Measurements from ENCODE around the gene SLC39A7. TPM values are rescaled to one million over a fixed set of nuclear protein-coding genes. Genes with fewer than 3 reads are reported as not detected.

Gene SLC39A7
- total RNA-seq, 1 experiment from 2014 or later = 130 TPM

DNA sequence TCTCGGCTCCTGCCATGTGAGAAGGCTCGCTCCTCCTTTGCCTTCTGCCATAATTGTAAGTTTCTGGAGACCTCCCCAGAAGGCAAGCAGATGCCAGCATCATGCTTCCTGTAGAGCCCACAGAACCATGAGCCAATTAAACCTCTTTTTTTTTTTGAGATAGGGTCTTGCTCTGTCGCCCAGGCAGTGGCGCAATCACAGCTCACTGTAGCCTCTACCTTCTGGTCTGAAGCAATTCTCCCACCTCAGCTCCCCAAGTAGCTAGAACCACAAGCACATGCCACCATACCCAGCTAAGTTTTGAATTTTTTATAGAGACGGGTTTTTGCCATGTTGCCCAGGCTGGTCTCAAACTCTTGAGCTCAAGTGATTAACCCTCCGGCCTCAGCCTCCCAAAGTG, 36.2 kb downstream of the SLC39A7 start:
- Histone ChIP-seq H2AFZ (ENCODE audit: low read depth, low read length, poor library complexity, severe bottlenecking) (no peak overlapping the region), H3K27ac (ENCODE audit: low read depth, low read length) (no peak overlapping the region), H3K27me3 (ENCODE audit: insufficient read depth, low read length) (no peaks in the 10 kb centered on the region; the same call in 1 of the 2 replicates), H3K4me1 (ENCODE audit: control insufficient read depth in 1 of 2, insufficient read depth in 2 of 2, low read length in 2 of 2) (no peaks in the 10 kb centered on the region), H3K4me3 (replicated peaks in 1 of 2; ENCODE audit: low read depth in 1 of 2, low read length in 2 of 2) (no peak overlapping the region), H3K9ac (ENCODE audit: low read length) (no peak overlapping the region), H3K36me3 (ENCODE audit: control insufficient read depth in 1 of 2, insufficient read depth in 2 of 2, low read length in 2 of 2) (no peaks in the 10 kb centered on the region), H4K20me1 (ENCODE audit: insufficient read depth) (no peaks in the 10 kb centered on the region), H3K4me2 (ENCODE audit: low read length) (no peak overlapping the region), H3K9me3 (ENCODE audit: control insufficient read depth in 1 of 2, insufficient read depth in 1 of 2, low read depth in 1 of 2, low read length in 2 of 2) (no peaks in the 10 kb centered on the region), H3K9me2 (ENCODE audit: insufficient read depth) (no peaks in the 10 kb centered on the region), H3K79me2 (ENCODE audit: insufficient read depth, low read length) (no peaks in the 10 kb centered on the region)
- RAD21 ChIA-PET (ENCODE audit: low non-redundant PET in 1 of 2, low total read pairs in 2 of 2, uncharacterized antibody in 2 of 2, unreplicated experiment in 2 of 2) = no interaction called here
- intact Hi-C loops (cut with micrococcal nuclease) = no loop called here
- DNase-seq (ENCODE audit: low read depth, low spot score) = no peak
- TF ChIP-seq RAD21 (IDR thresholded peaks at IDR 0.05; ENCODE audit: low read depth) (no peak), POLR2AphosphoS5 (IDR thresholded peaks at IDR 0.05; ENCODE audit: low read depth, low read length) (no peak), ZFX (IDR thresholded peaks at IDR 0.05) (no peak), JUND (IDR thresholded peaks at IDR 0.05) (no peak), SRF (IDR thresholded peaks at IDR 0.05; ENCODE audit: low read depth) (no peak), TCF7L2 (IDR thresholded peaks at IDR 0.05; ENCODE audit: borderline replicate concordance, extremely low read depth, insufficient read depth, insufficient read length) (no peak), ZNF274 (IDR thresholded peaks at IDR 0.05; ENCODE audit: low read depth, low read length) (no peak), EGR1 (IDR thresholded peaks at IDR 0.05; ENCODE audit: low read depth) (no peak)
- TF ChIP-seq, protein P1, sequence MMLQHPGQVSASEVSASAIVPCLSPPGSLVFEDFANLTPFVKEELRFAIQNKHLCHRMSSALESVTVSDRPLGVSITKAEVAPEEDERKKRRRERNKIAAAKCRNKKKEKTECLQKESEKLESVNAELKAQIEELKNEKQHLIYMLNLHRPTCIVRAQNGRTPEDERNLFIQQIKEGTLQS (IDR thresholded peaks at IDR 0.05) = no peak
- no peak for ATAC-seq
- POLR2A ChIA-PET = no interaction called here
- BruUV-seq (replicated peaks) = no TSS peak
- CTCF ChIA-PET = no interaction called here

DNA sequence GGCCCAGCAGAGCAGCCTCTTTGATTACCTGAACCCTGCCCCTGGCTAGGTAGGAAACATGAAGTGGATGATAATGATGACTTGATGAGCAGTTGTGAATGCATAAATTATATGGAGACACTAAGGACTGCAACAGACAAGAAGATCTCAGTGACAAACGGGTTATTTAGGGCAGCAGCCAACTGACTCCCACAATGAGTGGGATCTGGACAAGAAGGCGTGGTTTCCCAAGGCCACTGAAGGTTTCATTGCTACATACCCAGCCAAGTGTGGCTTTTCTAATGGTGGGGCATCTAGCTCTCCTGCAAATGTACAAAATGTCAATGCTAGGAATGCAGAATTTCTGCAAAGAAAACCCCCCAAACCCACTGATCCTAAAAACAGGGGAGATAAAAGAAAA, 37.1 kb downstream of the SLC39A7 start:
- Histone ChIP-seq H2AFZ (ENCODE audit: low read depth, low read length, poor library complexity, severe bottlenecking) (no peak overlapping the region), H3K4me1 (ENCODE audit: control insufficient read depth in 1 of 2, insufficient read depth in 2 of 2, low read length in 2 of 2) (no peaks in the 10 kb centered on the region), H3K36me3 (ENCODE audit: control insufficient read depth in 1 of 2, insufficient read depth in 2 of 2, low read length in 2 of 2) (no peaks in the 10 kb centered on the region), H3K27me3 (ENCODE audit: insufficient read depth, low read length) (no peaks in the 10 kb centered on the region; the same call in 1 of the 2 replicates), H3K4me3 (replicated peaks in 1 of 2; ENCODE audit: low read depth in 1 of 2, low read length in 2 of 2) (no peak overlapping the region), H4K20me1 (ENCODE audit: insufficient read depth) (no peaks in the 10 kb centered on the region), H3K9ac (ENCODE audit: low read length) (no peak overlapping the region), H3K79me2 (ENCODE audit: insufficient read depth, low read length) (no peaks in the 10 kb centered on the region), H3K9me3 (ENCODE audit: control insufficient read depth in 1 of 2, insufficient read depth in 1 of 2, low read depth in 1 of 2, low read length in 2 of 2) (no peaks in the 10 kb centered on the region), H3K27ac (ENCODE audit: low read depth, low read length) (no peak overlapping the region), H3K9me2 (ENCODE audit: insufficient read depth) (no peaks in the 10 kb centered on the region), H3K4me2 (ENCODE audit: low read length) (no peak overlapping the region)
- DNase-seq (ENCODE audit: low read depth, low spot score) (no peak), ATAC-seq (no peak)
- BruUV-seq (replicated peaks) = no TSS peak
- intact Hi-C loops (cut with micrococcal nuclease) = no loop called here
- ChIA-PET CTCF (interaction anchor here (1.1 to 1.6 kb wide), 2 partner anchors 9 to 11 kb away, joined by 3 to 5 read pairs; no protein-coding TSS in a partner anchor), RAD21 (ENCODE audit: low non-redundant PET in 1 of 2, low total read pairs in 2 of 2, uncharacterized antibody in 2 of 2, unreplicated experiment in 2 of 2) (no interaction called here), POLR2A (no interaction called here)
- TF ChIP-seq SIN3A (IDR thresholded peaks at IDR 0.05; ENCODE audit: low read depth) (no peak), EZH2phosphoT487 (IDR thresholded peaks at IDR 0.05; ENCODE audit: borderline replicate concordance) (no peak), FOSL1 (IDR thresholded peaks at IDR 0.05; ENCODE audit: low read depth) (no peak), CEBPB (IDR thresholded peaks at IDR 0.05; ENCODE audit: low read depth) (no peak), SRF (IDR thresholded peaks at IDR 0.05; ENCODE audit: low read depth) (no peak), ZFX (IDR thresholded peaks at IDR 0.05) (no peak), CBX3 (IDR thresholded peaks at IDR 0.05; ENCODE audit: low read depth) (no peak), YY1 (IDR thresholded peaks at IDR 0.05; ENCODE audit: extremely low read depth, insufficient replicate concordance, low read depth, low read length) (no peak), POLR2AphosphoS5 (IDR thresholded peaks at IDR 0.05; ENCODE audit: low read depth, low read length) (no peak), ZNF274 (IDR thresholded peaks at IDR 0.05; ENCODE audit: low read depth, low read length) (no peak)
- TF ChIP-seq, protein P1 (IDR thresholded peaks at IDR 0.05) = no peak
- TF ChIP-seq, protein P2, sequence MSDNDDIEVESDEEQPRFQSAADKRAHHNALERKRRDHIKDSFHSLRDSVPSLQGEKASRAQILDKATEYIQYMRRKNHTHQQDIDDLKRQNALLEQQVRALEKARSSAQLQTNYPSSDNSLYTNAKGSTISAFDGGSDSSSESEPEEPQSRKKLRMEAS (IDR thresholded peaks at IDR 0.05) = no peak
- TF ChIP-seq, protein P3, sequence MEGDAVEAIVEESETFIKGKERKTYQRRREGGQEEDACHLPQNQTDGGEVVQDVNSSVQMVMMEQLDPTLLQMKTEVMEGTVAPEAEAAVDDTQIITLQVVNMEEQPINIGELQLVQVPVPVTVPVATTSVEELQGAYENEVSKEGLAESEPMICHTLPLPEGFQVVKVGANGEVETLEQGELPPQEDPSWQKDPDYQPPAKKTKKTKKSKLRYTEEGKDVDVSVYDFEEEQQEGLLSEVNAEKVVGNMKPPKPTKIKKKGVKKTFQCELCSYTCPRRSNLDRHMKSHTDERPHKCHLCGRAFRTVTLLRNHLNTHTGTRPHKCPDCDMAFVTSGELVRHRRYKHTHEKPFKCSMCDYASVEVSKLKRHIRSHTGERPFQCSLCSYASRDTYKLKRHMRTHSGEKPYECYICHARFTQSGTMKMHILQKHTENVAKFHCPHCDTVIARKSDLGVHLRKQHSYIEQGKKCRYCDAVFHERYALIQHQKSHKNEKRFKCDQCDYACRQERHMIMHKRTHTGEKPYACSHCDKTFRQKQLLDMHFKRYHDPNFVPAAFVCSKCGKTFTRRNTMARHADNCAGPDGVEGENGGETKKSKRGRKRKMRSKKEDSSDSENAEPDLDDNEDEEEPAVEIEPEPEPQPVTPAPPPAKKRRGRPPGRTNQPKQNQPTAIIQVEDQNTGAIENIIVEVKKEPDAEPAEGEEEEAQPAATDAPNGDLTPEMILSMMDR (IDR thresholded peaks at IDR 0.05 in 2 of 3, conservative IDR thresholded peaks at IDR 0.05 in 1 of 3; ENCODE audit: borderline replicate concordance in 1 of 3, insufficient read depth in 1 of 3, low read depth in 2 of 3, low read length in 2 of 3) = no peak
